ENCODE measurements around the gene C1orf105. TPM values are rescaled to one million over a fixed set of nuclear protein-coding genes. Genes with fewer than 3 reads are reported as not detected.
A peak's percentile ranks its signal among the peaks of the same experiment; 100 is the strongest.
"Not testable (repeated sequence)": the region's sequence is repeated elsewhere in the genome, so short reads cannot be mapped to it uniquely, and the experiment has no call there.

The C1orf105 gene
- total RNA-seq, 2 donors from 2014 or later = not detected

GRCh38 chr1:172494166-172494565 is 73.7 kb downstream of the C1orf105 start:
- DNase-seq (ENCODE audit: low spot score) (no peak), ATAC-seq (ENCODE audit: insufficient number of reproducible peaks, low FRiP score, low read depth) (no peak)
- TF ChIP-seq CTCF (IDR thresholded peaks at IDR 0.05) = no peak
- Histone ChIP-seq H3K4me1 (ENCODE audit: control insufficient read depth in 1 of 2, low read depth in 2 of 2) (peaks cover 3 to 8% of the 10 kb centered on the region in 2 donors), H3K27me3 (replicated peaks; ENCODE audit: insufficient read depth) (no peaks in the 10 kb centered on the region), H3K27ac (no peak overlapping the region), H3K4me3 (no peak overlapping the region), H3K36me3 (no peaks in the 10 kb centered on the region), H3K9me3 (no peaks in the 10 kb centered on the region)

- not testable (repeated sequence) for H3K4me1 ChIP-seq (ENCODE audit: control insufficient read depth in 1 of 2, low read depth in 2 of 2); ATAC-seq (ENCODE audit: insufficient number of reproducible peaks, low FRiP score, low read depth); H3K36me3 ChIP-seq; H3K27ac ChIP-seq; H3K27me3 ChIP-seq (replicated peaks; ENCODE audit: insufficient read depth); H3K9me3 ChIP-seq; H3K4me3 ChIP-seq; DNase-seq (ENCODE audit: low spot score)
These were observed 75.6 kb downstream of the C1orf105 start for GRCh38 chr1:172496127-172496526.

- H3K4me1 ChIP-seq (ENCODE audit: control insufficient read depth in 1 of 2, low read depth in 2 of 2) = peaks cover 3 to 8% of the 10 kb centered on the region in 2 donors
- no peak overlapping the region for H3K4me3 ChIP-seq
- H3K9me3 ChIP-seq = no peaks in the 10 kb centered on the region
- no peak overlapping the region for H3K27ac ChIP-seq
- H3K27me3 ChIP-seq (replicated peaks; ENCODE audit: insufficient read depth) = no peaks in the 10 kb centered on the region
- no peak for TF ChIP-seq CTCF (IDR thresholded peaks at IDR 0.05)
- no peak for ATAC-seq (ENCODE audit: insufficient number of reproducible peaks, low FRiP score, low read depth)
- H3K36me3 ChIP-seq = no peaks in the 10 kb centered on the region
- DNase-seq (ENCODE audit: low spot score) = no peak
These were observed 76.2 kb downstream of the C1orf105 start for GRCh38 chr1:172496678-172497077.

GRCh38 chr1:172497230-172497629 is 76.7 kb downstream of the C1orf105 start:
- Histone ChIP-seq H3K4me1 (ENCODE audit: control insufficient read depth in 1 of 2, low read depth in 2 of 2) (peaks cover 3 to 8% of the 10 kb centered on the region in 2 donors), H3K9me3 (no peaks in the 10 kb centered on the region), H3K27ac (peak overlapping the region in 1 of 2 donors; percentile 51), H3K4me3 (peak overlapping the region; percentile 9), H3K27me3 (replicated peaks; ENCODE audit: insufficient read depth) (no peaks in the 10 kb centered on the region), H3K36me3 (no peaks in the 10 kb centered on the region)
- no peak for DNase-seq (ENCODE audit: low spot score)
- no peak for ATAC-seq (ENCODE audit: insufficient number of reproducible peaks, low FRiP score, low read depth)
- TF ChIP-seq CTCF (IDR thresholded peaks at IDR 0.05) = no peak

- no peak for TF ChIP-seq CTCF (IDR thresholded peaks at IDR 0.05)
- H3K4me3 ChIP-seq = no peak overlapping the region
- no peaks in the 10 kb centered on the region for H3K9me3 ChIP-seq
- H3K36me3 ChIP-seq = no peaks in the 10 kb centered on the region
- H3K4me1 ChIP-seq (ENCODE audit: control insufficient read depth in 1 of 2, low read depth in 2 of 2) = peaks cover 3 to 8% of the 10 kb centered on the region in 2 donors
- no peaks in the 10 kb centered on the region for H3K27me3 ChIP-seq (replicated peaks; ENCODE audit: insufficient read depth)
- ATAC-seq (ENCODE audit: insufficient number of reproducible peaks, low FRiP score, low read depth) (no peak), DNase-seq (ENCODE audit: low spot score) (no peak)
- H3K27ac ChIP-seq = no peak overlapping the region
These were observed 78.4 kb downstream of the C1orf105 start for GRCh38 chr1:172498857-172499256.

- Histone ChIP-seq H3K27ac (no peak overlapping the region), H3K36me3 (no peaks in the 10 kb centered on the region)
These were observed 79.2 kb downstream of the C1orf105 start for GRCh38 chr1:172499636-172500141.

More at GRCh38 chr1:172499636-172500141, 79.2 kb downstream of the C1orf105 start:
- DNase-seq (ENCODE audit: low spot score) = no peak
- H3K9me3 ChIP-seq = no peaks in the 10 kb centered on the region
- ATAC-seq (ENCODE audit: insufficient number of reproducible peaks, low FRiP score, low read depth) = no peak
- H3K4me1 ChIP-seq (ENCODE audit: control insufficient read depth in 1 of 2, low read depth in 2 of 2) = peaks cover 3 to 8% of the 10 kb centered on the region in 2 donors
- H3K4me3 ChIP-seq = no peak overlapping the region
- no peak for TF ChIP-seq CTCF (IDR thresholded peaks at IDR 0.05)
- no peaks in the 10 kb centered on the region for H3K27me3 ChIP-seq (replicated peaks; ENCODE audit: insufficient read depth)

Data from thoracic aorta (tissue), 2 donors.